Prostate gland (tissue), 2 donors: Measurements from ENCODE around the gene SH2D7.

ENCODE experiments used
- POLR2A ChIP-seq: fragments of 450-650 bp; IDR thresholded peaks from one replicate; pipeline ENCODE4 v1.6.1; 2016; ENCODE audit warnings: antibody characterized with exemption, mild to moderate bottlenecking
- POLR2AphosphoS5 ChIP-seq: sonication (generic); formaldehyde crosslinking; IDR thresholded peaks from one replicate; pipeline ENCODE4 v1.6.1; 2017; ENCODE audit warnings: antibody characterized with exemption
- TF ChIP-seq, protein P1 (sequence below), 4 experiments: fragments of 200-600 bp in 2 of 4; fragments of 450-650 bp in 2 of 4; sonication (generic) in 2 of 4; IDR thresholded peaks; 1 replicate in 3 of 4; 2 replicates in 1 of 4; pipeline ENCODE4 v1.5.1; 2016 to 2019; ENCODE audit warnings: antibody characterized with exemption in 4 of 4, mild to moderate bottlenecking in 2 of 4, moderate library complexity in 2 of 4

DNA sequence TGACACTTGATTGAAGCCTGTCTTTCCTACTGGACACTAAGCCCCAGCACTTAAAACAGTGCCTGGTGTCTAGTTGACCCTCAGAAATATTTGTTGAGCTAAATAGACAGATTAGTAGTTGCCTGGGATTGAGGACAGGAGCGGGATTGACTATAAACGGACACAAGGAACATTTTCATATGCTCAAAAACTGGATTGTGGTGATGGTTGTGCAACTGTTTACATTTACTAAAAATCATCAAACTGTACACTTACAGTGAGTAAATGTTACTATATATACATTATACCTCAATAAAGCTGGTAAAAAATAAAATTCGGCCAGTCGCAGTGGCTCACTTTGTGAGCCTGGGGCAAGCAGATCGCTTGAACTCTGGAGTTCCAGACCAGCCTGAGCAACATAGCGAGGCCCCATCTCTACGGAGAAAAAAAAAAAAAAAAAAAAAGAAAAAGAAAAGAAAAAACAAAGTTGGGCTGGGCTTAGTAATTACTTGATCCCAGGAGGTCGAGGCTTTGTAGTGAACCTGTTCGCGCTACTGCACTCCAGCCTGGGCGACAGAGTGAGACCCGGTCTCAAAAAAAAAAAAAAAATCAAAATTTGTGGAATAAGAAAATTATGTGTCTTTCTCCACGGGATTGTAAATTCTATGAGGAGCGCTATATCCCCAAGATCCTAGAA, 56.2 kb downstream of the SH2D7 start:
- TF ChIP-seq, protein P1, sequence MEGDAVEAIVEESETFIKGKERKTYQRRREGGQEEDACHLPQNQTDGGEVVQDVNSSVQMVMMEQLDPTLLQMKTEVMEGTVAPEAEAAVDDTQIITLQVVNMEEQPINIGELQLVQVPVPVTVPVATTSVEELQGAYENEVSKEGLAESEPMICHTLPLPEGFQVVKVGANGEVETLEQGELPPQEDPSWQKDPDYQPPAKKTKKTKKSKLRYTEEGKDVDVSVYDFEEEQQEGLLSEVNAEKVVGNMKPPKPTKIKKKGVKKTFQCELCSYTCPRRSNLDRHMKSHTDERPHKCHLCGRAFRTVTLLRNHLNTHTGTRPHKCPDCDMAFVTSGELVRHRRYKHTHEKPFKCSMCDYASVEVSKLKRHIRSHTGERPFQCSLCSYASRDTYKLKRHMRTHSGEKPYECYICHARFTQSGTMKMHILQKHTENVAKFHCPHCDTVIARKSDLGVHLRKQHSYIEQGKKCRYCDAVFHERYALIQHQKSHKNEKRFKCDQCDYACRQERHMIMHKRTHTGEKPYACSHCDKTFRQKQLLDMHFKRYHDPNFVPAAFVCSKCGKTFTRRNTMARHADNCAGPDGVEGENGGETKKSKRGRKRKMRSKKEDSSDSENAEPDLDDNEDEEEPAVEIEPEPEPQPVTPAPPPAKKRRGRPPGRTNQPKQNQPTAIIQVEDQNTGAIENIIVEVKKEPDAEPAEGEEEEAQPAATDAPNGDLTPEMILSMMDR (IDR thresholded peaks at IDR 0.05), result no peak
- TF ChIP-seq POLR2A (no peak), POLR2AphosphoS5 (no peak)
